KMS-11 (cell line): ENCODE data around the gene NHEJ1.

ENCODE experiments used
- H2AFZ ChIP-seq: fragments of 200-600 bp; sonication (generic); 2 replicates; pipeline ENCODE4 v1.6.1; 2016; ENCODE audit warnings: antibody characterized with exemption, mixed run types, low read depth
- H3K27ac ChIP-seq: fragments of 200-600 bp; sonication (generic); 2 replicates; pipeline ENCODE4 v1.6.1; 2016; ENCODE audit warnings: mild to moderate bottlenecking, mixed run types
- H3K27me3 ChIP-seq: fragments of 200-600 bp; sonication (generic); 2 replicates; pipeline ENCODE4 v1.6.1; 2017; ENCODE audit warnings: mild to moderate bottlenecking, low read depth, mixed run types, moderate library complexity; ENCODE audit not compliant: insufficient read depth
- H3K36me3 ChIP-seq: fragments of 200-600 bp; sonication (generic); 2 replicates; pipeline ENCODE4 v1.6.1; 2017; ENCODE audit warnings: mild to moderate bottlenecking, mixed run types; ENCODE audit not compliant: insufficient read depth
- H3K4me1 ChIP-seq: fragments of 200-600 bp; sonication (generic); 2 replicates; pipeline ENCODE4 v1.6.1; 2016; ENCODE audit warnings: mild to moderate bottlenecking, low read depth, mixed run types; ENCODE audit not compliant: poor library complexity, severe bottlenecking
- H3K4me2 ChIP-seq: fragments of 200-600 bp; sonication (generic); 2 replicates; pipeline ENCODE4 v1.7.0; 2016; ENCODE audit warnings: mild to moderate bottlenecking, mixed run types
- H3K4me3 ChIP-seq: fragments of 200-600 bp; sonication (generic); IDR thresholded peaks from 2 replicates; pipeline ENCODE4 v1.6.1; 2017; ENCODE audit warnings: low read depth, low read length, mixed read lengths; ENCODE audit not compliant: insufficient read depth
- H3K79me2 ChIP-seq: fragments of 200-600 bp; sonication (generic); 2 replicates; pipeline ENCODE4 v1.6.1; 2016; ENCODE audit warnings: low read depth, mixed run types; ENCODE audit not compliant: insufficient read depth
- H3K9ac ChIP-seq: fragments of 200-600 bp; sonication (generic); 2 replicates; pipeline ENCODE4 v1.6.1; 2016; ENCODE audit warnings: mild to moderate bottlenecking, mixed run types
- H4K20me1 ChIP-seq: fragments of 200-600 bp; sonication (generic); 2 replicates; pipeline ENCODE4 v1.6.1; 2016; ENCODE audit warnings: mild to moderate bottlenecking, mixed run types; ENCODE audit not compliant: insufficient read depth
- CTCF ChIP-seq: fragments of 200-600 bp; sonication (generic); conservative IDR thresholded peaks from 2 replicates; pipeline ENCODE4 v1.6.1; 2017; ENCODE audit warnings: low read depth, mild to moderate bottlenecking, antibody characterized with exemption, low read length, moderate library complexity, mixed read lengths

The NHEJ1 gene

GRCh38 chr2:219175928-219176817 is 15.6 kb upstream of the NHEJ1 start:
- Histone ChIP-seq H3K4me2 (peak overlapping the region; percentile 97), H3K27me3 (no peaks in the 10 kb centered on the region), H3K27ac (peak overlapping the region; percentile 81), H3K4me3 (peak overlapping the region; percentile 26), H3K9ac (peak overlapping the region; percentile 59; the same call in 1 of the 2 replicates), H3K4me1 (peaks cover 18% of the 10 kb centered on the region), H3K79me2 (peaks cover 29% of the 10 kb centered on the region; the same call in 1 of the 2 replicates), H4K20me1 (no peaks in the 10 kb centered on the region), H3K36me3 (no peaks in the 10 kb centered on the region), H2AFZ (peak overlapping the region; percentile 86)
- no peak for TF ChIP-seq CTCF

GRCh38 chr2:219175486-219175885 is 14.9 kb upstream of the NHEJ1 start:
- no peak for TF ChIP-seq CTCF
- peaks cover 18% of the 10 kb centered on the region for H3K4me1 ChIP-seq
- peaks cover 29% of the 10 kb centered on the region; the same call in 1 of the 2 replicates for H3K79me2 ChIP-seq
- no peaks in the 10 kb centered on the region for H4K20me1 ChIP-seq
- no peaks in the 10 kb centered on the region for H3K36me3 ChIP-seq
- no peak overlapping the region for H2AFZ ChIP-seq
- H3K4me3 ChIP-seq: no peak overlapping the region
- peak overlapping the region; percentile 59; the same call in 1 of the 2 replicates for H3K9ac ChIP-seq
- H3K4me2 ChIP-seq: peak overlapping the region; percentile 97
- no peaks in the 10 kb centered on the region for H3K27me3 ChIP-seq
- H3K27ac ChIP-seq: peak overlapping the region; percentile 81; the same call in 1 of the 2 replicates

GRCh38 chr2:219174801-219175200 is 14.2 kb upstream of the NHEJ1 start:
- no peak overlapping the region for H3K4me2 ChIP-seq
- no peak for TF ChIP-seq CTCF
- H3K4me3 ChIP-seq: no peak overlapping the region

GRCh38 chr2:219174146-219174545 is 13.5 kb upstream of the NHEJ1 start:
- H3K4me2 ChIP-seq: no peak overlapping the region
- H3K36me3 ChIP-seq: no peaks in the 10 kb centered on the region
- H3K4me3 ChIP-seq: no peak overlapping the region
- no peaks in the 10 kb centered on the region for H4K20me1 ChIP-seq
- TF ChIP-seq CTCF: no peak
- H3K27me3 ChIP-seq: no peaks in the 10 kb centered on the region
- peaks cover 16% of the 10 kb centered on the region; the same call in 1 of the 2 replicates for H3K79me2 ChIP-seq
- no peak overlapping the region for H3K9ac ChIP-seq
- peaks cover 13% of the 10 kb centered on the region for H3K4me1 ChIP-seq
- no peak overlapping the region for H3K27ac ChIP-seq
- no peak overlapping the region for H2AFZ ChIP-seq

More at GRCh38 chr2:219174801-219175200, 14.2 kb upstream of the NHEJ1 start:
- Histone ChIP-seq H3K36me3 (no peaks in the 10 kb centered on the region), H3K27ac (no peak overlapping the region), H3K79me2 (peaks cover 23% of the 10 kb centered on the region; the same call in 1 of the 2 replicates), H2AFZ (no peak overlapping the region), H4K20me1 (no peaks in the 10 kb centered on the region), H3K9ac (no peak overlapping the region), H3K4me1 (peaks cover 18% of the 10 kb centered on the region), H3K27me3 (no peaks in the 10 kb centered on the region)
